GM23248 (cell line): ENCODE data around the gene ACOT7.

Experiments
- EZH2 ChIP-seq: fragments of 200-600 bp; sonication (generic); IDR thresholded peaks from 2 replicates; pipeline ENCODE4 v1.6.1; 2018; ENCODE audit warnings: antibody characterized with exemption, mild to moderate bottlenecking; ENCODE audit not compliant: insufficient read depth, poor library complexity, severe bottlenecking
- EZH2phosphoT487 ChIP-seq: fragments of 200-600 bp; sonication (generic); IDR thresholded peaks from 2 replicates; pipeline ENCODE4 v1.6.1; 2018; ENCODE audit warnings: antibody characterized with exemption, moderate library complexity, mild to moderate bottlenecking, low read depth; ENCODE audit not compliant: insufficient read depth

DNA sequence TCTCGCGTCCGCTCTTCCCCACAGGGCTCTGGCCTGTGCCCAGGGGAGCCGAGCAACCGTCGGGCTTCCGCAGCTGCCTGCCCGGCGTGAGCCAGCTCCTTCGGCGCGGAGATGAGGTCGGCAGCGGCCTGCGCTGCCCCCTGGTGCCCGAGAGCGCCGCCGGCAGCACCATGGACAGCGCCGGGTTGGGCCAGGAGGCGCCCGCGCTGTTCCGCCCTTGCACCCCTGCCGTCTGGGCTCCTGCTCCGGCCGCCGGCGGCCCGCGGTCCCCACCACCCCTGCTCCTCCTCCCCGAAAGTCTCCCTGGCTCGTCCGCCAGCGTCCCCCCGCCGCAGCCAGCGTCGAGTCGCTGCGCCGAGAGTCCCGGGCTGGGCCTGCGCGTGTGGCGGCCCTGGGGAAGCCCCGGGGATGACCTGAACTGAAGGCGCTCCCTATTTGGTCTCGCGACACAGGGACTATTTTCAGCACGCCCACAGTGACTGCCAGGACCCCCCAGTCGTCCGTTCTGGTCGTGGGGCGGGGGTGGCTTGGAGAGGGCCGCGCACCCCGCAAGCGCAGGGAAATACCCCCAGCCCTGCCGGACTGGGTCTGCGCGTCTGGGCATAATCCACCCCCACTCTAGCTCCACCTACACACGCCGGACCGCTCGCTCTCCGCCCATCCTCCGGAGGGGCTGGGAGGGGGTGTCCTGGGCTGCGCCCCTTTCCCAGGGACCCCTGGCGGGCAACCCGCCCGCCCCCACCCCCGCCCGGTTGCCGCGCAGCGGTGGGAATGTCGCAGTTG lies 148.3 kb downstream of the ACOT7 start:
- TF ChIP-seq EZH2 = no peak
- no peak for TF ChIP-seq EZH2phosphoT487
